Lung microvascular endothelial cell (primary cell): ENCODE results near the gene SOD1. TPM values are rescaled to one million over a fixed set of nuclear protein-coding genes. Genes with fewer than 3 reads are reported as not detected.

Experiments
- total RNA-seq: library from RNA; depleted of rRNA; stranded (reverse); fragments of >200 nt; gene quantifications from 2 replicates; pipeline ENCODE4 v1.2.1, GENCODE V29; 2014

Gene SOD1
- total RNA-seq, 1 donor from 2014 or later = 153 TPM

Other genes starting within 250 kb of the SOD1 start
- 2.4 and 4.0 TPM in 2 replicates for gene SCAF4, start 72.4 kb downstream of the SOD1 start, total RNA-seq
- gene HUNK, start 213.3 kb downstream of the SOD1 start, total RNA-seq = under 0.01 TPM in 2 replicates